CD14-positive monocyte (primary cell): ENCODE results near the gene RNF40. TPM values are rescaled to one million over a fixed set of nuclear protein-coding genes. Genes with fewer than 3 reads are reported as not detected.

Experiments
- DNase-seq, 3 donors: peaks; one replicate each; pipeline ENCODE4 v3.0.0-alpha.2; 2011 to 2022
- H2AFZ ChIP-seq: 2 replicates; pipeline ENCODE4 v1.6.0; 2012; ENCODE audit warnings: mild to moderate bottlenecking, low read depth, low read length, inconsistent platforms; ENCODE audit not compliant: insufficient read depth, poor library complexity, severe bottlenecking
- H3K27ac ChIP-seq, 2 donors: 1 replicate in 1 of 2; 2 replicates in 1 of 2; pipeline ENCODE4 v1.5.1; 2012 to 2013; ENCODE audit warnings: low read length in 2 of 2, control low read depth in 1 of 2, inconsistent platforms in 1 of 2, low read depth in 1 of 2, mild to moderate bottlenecking in 1 of 2
- H3K27me3 ChIP-seq, 2 donors: one replicate each; pipeline versions ENCODE4 v1.6.0 to v1.6.1; 2011 to 2013; ENCODE audit warnings: low read length in 2 of 2; ENCODE audit not compliant: control insufficient read depth in 2 of 2, insufficient read depth in 2 of 2
- H3K36me3 ChIP-seq, 2 donors: replicated peaks in 1 of 2; 1 replicate in 1 of 2; 2 replicates in 1 of 2; pipeline versions ENCODE4 v1.5.1 to v1.6.1; 2012 to 2013; ENCODE audit warnings: low read length in 2 of 2, control low read depth in 1 of 2, inconsistent platforms in 1 of 2, mild to moderate bottlenecking in 1 of 2; ENCODE audit not compliant: insufficient read depth in 2 of 2, control insufficient read depth in 1 of 2
- H3K4me1 ChIP-seq, 2 donors: 1 replicate in 1 of 2; 2 replicates in 1 of 2; pipeline versions ENCODE4 v1.5.1 to v1.6.1; 2012 to 2013; ENCODE audit warnings: low read length in 2 of 2, control low read depth in 1 of 2, inconsistent platforms in 1 of 2, mild to moderate bottlenecking in 1 of 2, moderate library complexity in 1 of 2; ENCODE audit not compliant: insufficient read depth in 2 of 2, control insufficient read depth in 1 of 2
- H3K4me2 ChIP-seq: replicated peaks from 2 replicates; pipeline ENCODE3; 2012; ENCODE audit warnings: low read length, moderate library complexity, mild to moderate bottlenecking; ENCODE audit not compliant: poor library complexity, severe bottlenecking; ENCODE audit errors: extremely low read depth
- H3K4me3 ChIP-seq, 3 experiments: fragments of 200-600 bp in 1 of 3; sonication (generic) in 1 of 3; replicated peaks in 1 of 3; 1 replicate in 2 of 3; 2 replicates in 1 of 3; pipeline ENCODE4 v1.5.1; 2011 to 2013; ENCODE audit warnings: low read length in 3 of 3, mild to moderate bottlenecking in 3 of 3, control low read depth in 2 of 3, low read depth in 2 of 3, inconsistent platforms in 1 of 3, moderate library complexity in 1 of 3
- H3K79me2 ChIP-seq: 2 replicates; pipeline ENCODE4 v1.6.0; 2012; ENCODE audit warnings: mild to moderate bottlenecking, control low read depth, inconsistent platforms, low read length, moderate library complexity; ENCODE audit not compliant: insufficient read depth
- H3K9ac ChIP-seq: 2 replicates; pipeline ENCODE4 v1.6.0; 2017; ENCODE audit warnings: low read length, mild to moderate bottlenecking; ENCODE audit not compliant: insufficient read depth, poor library complexity, severe bottlenecking
- H3K9me3 ChIP-seq, 2 donors: replicated peaks in 1 of 2; 1 replicate in 1 of 2; 2 replicates in 1 of 2; pipeline versions ENCODE4 v1.5.1 to v1.6.1; 2012 to 2013; ENCODE audit warnings: low read length in 2 of 2, control low read depth in 1 of 2; ENCODE audit not compliant: control insufficient read depth in 1 of 2, insufficient read depth in 1 of 2
- H4K20me1 ChIP-seq: 2 replicates; pipeline ENCODE4 v1.6.0; 2012; ENCODE audit warnings: mild to moderate bottlenecking, low read length, control low read depth, moderate library complexity; ENCODE audit not compliant: insufficient read depth
- H3K27ac Mint-ChIP-seq, 7 donors: one replicate each; pipeline ENCODE4 v1.8.0; 2020; ENCODE audit warnings: mild to moderate bottlenecking in 7 of 7, mixed read lengths in 7 of 7, moderate library complexity in 6 of 7, inconsistent platforms in 2 of 7
- H3K27me3 Mint-ChIP-seq, 3 donors: one replicate each; pipeline ENCODE4 v1.8.0; 2021 to 2022; ENCODE audit warnings: low read depth in 3 of 3, mild to moderate bottlenecking in 3 of 3, mixed read lengths in 3 of 3, moderate library complexity in 3 of 3, inconsistent platforms in 1 of 3
- H3K36me3 Mint-ChIP-seq, 2 donors: one replicate each; pipeline ENCODE4 v1.8.0; 2020; ENCODE audit warnings: mixed read lengths in 2 of 2, inconsistent platforms in 1 of 2, mild to moderate bottlenecking in 1 of 2
- H3K4me1 Mint-ChIP-seq: one replicate; pipeline ENCODE4 v1.8.0; 2020; ENCODE audit warnings: mild to moderate bottlenecking, mixed read lengths
- H3K4me3 Mint-ChIP-seq, 2 donors: one replicate each; pipeline ENCODE4 v1.8.0; 2020; ENCODE audit warnings: mild to moderate bottlenecking in 2 of 2, mixed read lengths in 2 of 2, moderate library complexity in 1 of 2
- H3K9me3 Mint-ChIP-seq, 7 donors: one replicate each; pipeline ENCODE4 v1.8.0; 2020 to 2022; ENCODE audit warnings: mixed read lengths in 7 of 7, mild to moderate bottlenecking in 6 of 7, moderate library complexity in 6 of 7, inconsistent platforms in 2 of 7
- CTCF ChIP-seq: fragments of 200-600 bp; IDR thresholded peaks from one replicate; pipeline ENCODE4 v1.8.0; 2022; ENCODE audit warnings: antibody characterized with exemption, mild to moderate bottlenecking
- WGBS: methylation state at CpG from one replicate; pipeline ENCODE4 v1.1.5; 2013; ENCODE audit warnings: missing lambda C conversion rate; ENCODE audit not compliant: insufficient coverage; 5-methylcytosine and 5-hydroxymethylcytosine counted together
- intact Hi-C, 2 donors: fragments of 100-400 bp; cut with micrococcal nuclease; formaldehyde crosslinking; loops; one replicate each; pipeline versions ENCODE4 v1.15.0 to v1.15.1; 2023
- polyA plus RNA-seq, 3 donors: library from polyadenylated mRNA; depleted of rRNA in 1 of 3; unstranded in 2 of 3; stranded (reverse) in 1 of 3; fragments of 300-500 nt in 2 of 3; fragments of >200 nt in 1 of 3; fragmentation: Illumina TruSeq in 2 of 3; gene quantifications; 1 replicate in 2 of 3; 2 replicates in 1 of 3; pipeline ENCODE4 v1.2.3, GENCODE V29; 2012 to 2021

Gene RNF40
- polyA plus RNA-seq, 3 donors: 14.8 to 53.5 (median 34.9) TPM

GRCh38 chr16:30748634-30749445 is 13.3 kb upstream of the RNF40 start:
- Histone ChIP-seq H3K9ac (peak overlapping the region; percentile 73), H3K27me3 (no peaks in the 10 kb centered on the region), H2AFZ (peak overlapping the region; percentile 63), H3K4me2 (peak overlapping the region; percentile 77), H3K9me3 (no peaks in the 10 kb centered on the region), H3K4me1 (peaks cover 23 to 24% of the 10 kb centered on the region in 2 donors), H3K79me2 (peaks cover 29% of the 10 kb centered on the region), H4K20me1 (no peaks in the 10 kb centered on the region), H3K4me3 (peak overlapping the region; percentile 48 to 79 (median 69)), H3K36me3 (peaks cover 42 to 58% of the 10 kb centered on the region in 2 donors), H3K27ac (peak overlapping the region in 1 of 2 donors; percentile 88)
- WGBS: 3% methylated on average over 14 of the region's 36 CpGs
- H3K9me3 Mint-ChIP-seq: no peaks in the 10 kb centered on the region
- peaks cover 27% of the 10 kb centered on the region for H3K4me1 Mint-ChIP-seq
- H3K4me3 Mint-ChIP-seq: peak overlapping the region; percentile 92 to 93
- H3K36me3 Mint-ChIP-seq: peaks cover 37 to 54% of the 10 kb centered on the region in 2 donors
- peak in 1 of 3 donors; percentile 30 for DNase-seq
- intact Hi-C loops: loop anchor here (2.0 to 5.0 kb wide), 3 partner anchors 14 to 47 kb away; partner anchors contain the start of genes CFAP119 (in 1 of the 2) and RNF40 (in 1 of the 2)
- no peak for TF ChIP-seq CTCF
- no peaks in the 10 kb centered on the region for H3K27me3 Mint-ChIP-seq
- H3K27ac Mint-ChIP-seq: peak overlapping the region; percentile 80 to 95 (median 82)

GRCh38 chr16:30750201-30750600 is 11.9 kb upstream of the RNF40 start:
- peaks cover 41 to 58% of the 10 kb centered on the region in 2 donors for H3K36me3 ChIP-seq

More at GRCh38 chr16:30750201-30750600, 11.9 kb upstream of the RNF40 start:
- Histone ChIP-seq H3K27me3 (no peaks in the 10 kb centered on the region), H3K4me1 (peaks cover 23 to 24% of the 10 kb centered on the region in 2 donors), H2AFZ (no peak overlapping the region), H3K9me3 (no peaks in the 10 kb centered on the region), H3K4me2 (no peak overlapping the region), H3K79me2 (peaks cover 29% of the 10 kb centered on the region), H3K27ac (peak overlapping the region in 1 of 2 donors; percentile 27), H4K20me1 (no peaks in the 10 kb centered on the region), H3K4me3 (no peak overlapping the region), H3K9ac (no peak overlapping the region)
- 100% methylated on average over 2 of the region's 4 CpGs for WGBS
- peaks cover 27% of the 10 kb centered on the region for H3K4me1 Mint-ChIP-seq
- H3K9me3 Mint-ChIP-seq: no peaks in the 10 kb centered on the region
- intact Hi-C loops: no loop called here
- H3K27ac Mint-ChIP-seq: peak overlapping the region in 1 of 7 donors; percentile 41
- no peak for TF ChIP-seq CTCF
- no peaks in the 10 kb centered on the region for H3K27me3 Mint-ChIP-seq
- H3K4me3 Mint-ChIP-seq: no peak overlapping the region
- no peak for DNase-seq
- H3K36me3 Mint-ChIP-seq: peaks cover 40 to 56% of the 10 kb centered on the region in 2 donors
